ENCODE data around the gene PDCD5.

- TF ChIP-seq, protein P1, sequence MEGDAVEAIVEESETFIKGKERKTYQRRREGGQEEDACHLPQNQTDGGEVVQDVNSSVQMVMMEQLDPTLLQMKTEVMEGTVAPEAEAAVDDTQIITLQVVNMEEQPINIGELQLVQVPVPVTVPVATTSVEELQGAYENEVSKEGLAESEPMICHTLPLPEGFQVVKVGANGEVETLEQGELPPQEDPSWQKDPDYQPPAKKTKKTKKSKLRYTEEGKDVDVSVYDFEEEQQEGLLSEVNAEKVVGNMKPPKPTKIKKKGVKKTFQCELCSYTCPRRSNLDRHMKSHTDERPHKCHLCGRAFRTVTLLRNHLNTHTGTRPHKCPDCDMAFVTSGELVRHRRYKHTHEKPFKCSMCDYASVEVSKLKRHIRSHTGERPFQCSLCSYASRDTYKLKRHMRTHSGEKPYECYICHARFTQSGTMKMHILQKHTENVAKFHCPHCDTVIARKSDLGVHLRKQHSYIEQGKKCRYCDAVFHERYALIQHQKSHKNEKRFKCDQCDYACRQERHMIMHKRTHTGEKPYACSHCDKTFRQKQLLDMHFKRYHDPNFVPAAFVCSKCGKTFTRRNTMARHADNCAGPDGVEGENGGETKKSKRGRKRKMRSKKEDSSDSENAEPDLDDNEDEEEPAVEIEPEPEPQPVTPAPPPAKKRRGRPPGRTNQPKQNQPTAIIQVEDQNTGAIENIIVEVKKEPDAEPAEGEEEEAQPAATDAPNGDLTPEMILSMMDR (IDR thresholded peaks at IDR 0.05; ENCODE audit: insufficient read depth, low read length) = no peak
- TF ChIP-seq REST (IDR thresholded peaks at IDR 0.05; ENCODE audit: insufficient replicate concordance, low read depth) = no peak
- TF ChIP-seq POLR2AphosphoS5 (IDR thresholded peaks at IDR 0.05; ENCODE audit: low read depth) = no peak
These were observed 14.7 kb upstream of the PDCD5 start for GRCh38 chr19:32566246-32566830.

Measured in HL-60 (cell line).